Stimulated activated CD4-positive, alpha-beta T cell treated with anti-CD3 and anti-CD28 coated beads, Interleukin-2, amount 100 ng/mL, for 4 hours (primary cell): Measurements from ENCODE around the gene RAB3B.
"Not testable (repeated sequence)": the region's sequence is repeated elsewhere in the genome, so short reads cannot be mapped to it uniquely, and the experiment has no call there.

ENCODE experiments used
- DNase-seq: peaks from one replicate; pipeline ENCODE4 v3.0.0-alpha.2; 2020; ENCODE audit warnings: low read depth

Gene RAB3B

GRCh38 chr1:51919684-51920083 is 70.8 kb downstream of the RAB3B start:
- no peak for DNase-seq

GRCh38 chr1:51916587-51917405 is 73.7 kb downstream of the RAB3B start:
- DNase-seq, result no peak

GRCh38 chr1:51915951-51916350 is 74.5 kb downstream of the RAB3B start:
- DNase-seq, result no peak

GRCh38 chr1:51912881-51913280 is 77.6 kb downstream of the RAB3B start:
- DNase-seq, result no peak

- DNase-seq, result no peak
These were observed 80.1 kb downstream of the RAB3B start for GRCh38 chr1:51910221-51911000.

- DNase-seq, result no peak
These were observed 82.0 kb downstream of the RAB3B start for GRCh38 chr1:51908499-51908898.

- no peak for DNase-seq
These were observed 83.3 kb downstream of the RAB3B start for GRCh38 chr1:51907079-51907702.

GRCh38 chr1:51906306-51907078 is 84.0 kb downstream of the RAB3B start:
- DNase-seq, result no peak

- DNase-seq, result no peak
These were observed 88.0 kb downstream of the RAB3B start for GRCh38 chr1:51902456-51902855.

- DNase-seq, result no peak
These were observed 89.3 kb downstream of the RAB3B start for GRCh38 chr1:51901151-51901550.

- DNase-seq, result no peak
These were observed 91.5 kb downstream of the RAB3B start for GRCh38 chr1:51899022-51899421.

GRCh38 chr1:51898090-51898734 is 92.3 kb downstream of the RAB3B start:
- DNase-seq, result no peak

- no peak for DNase-seq
These were observed 92.8 kb downstream of the RAB3B start for GRCh38 chr1:51897699-51898031.

GRCh38 chr1:51894748-51895147 is 95.8 kb downstream of the RAB3B start:
- DNase-seq, result not testable (repeated sequence)

- peak; percentile 100 for DNase-seq
These were observed 111.7 kb downstream of the RAB3B start, which contains the start of gene NRDC for GRCh38 chr1:51878616-51879336. TSS of gene NRDC (minus strand) at chr1:51878727. CDS start at chr1:51878615, 112 bp downstream.

GRCh38 chr1:51878308-51878615 is 112.2 kb downstream of the RAB3B start:
- DNase-seq, result no peak

- no peak for DNase-seq
These were observed 112.8 kb downstream of the RAB3B start for GRCh38 chr1:51877434-51878307.

- DNase-seq, result no peak
These were observed 114.7 kb downstream of the RAB3B start for GRCh38 chr1:51875836-51876235.

GRCh38 chr1:51875291-51875772 is 115.2 kb downstream of the RAB3B start:
- DNase-seq, result no peak

GRCh38 chr1:51873270-51873669 is 117.2 kb downstream of the RAB3B start:
- not testable (repeated sequence) for DNase-seq
